ENCODE data around the gene MMP8. TPM values are rescaled to one million over a fixed set of nuclear protein-coding genes. Genes with fewer than 3 reads are reported as not detected.

Gene MMP8
- total RNA-seq, 1 experiment from 2014 or later, result not detected

DNA sequence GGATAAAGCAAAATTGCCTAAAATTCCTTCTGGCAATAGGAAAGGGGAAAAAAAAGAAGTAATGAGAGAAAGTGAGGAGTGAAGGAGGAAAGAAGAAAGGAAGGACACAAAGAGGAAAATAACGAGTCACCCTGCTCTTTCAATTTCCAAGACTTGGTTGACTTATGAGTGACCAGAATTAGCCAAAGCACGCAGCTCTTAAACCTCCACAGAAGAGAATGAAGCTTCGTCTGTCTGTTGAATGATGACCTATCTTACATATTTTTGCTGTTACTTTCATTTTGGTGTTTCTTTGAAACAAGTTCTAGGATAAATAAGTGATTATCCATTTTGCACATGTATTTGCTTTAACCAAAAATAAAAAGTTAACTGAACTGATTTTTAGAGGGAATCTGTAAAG, 19.9 kb downstream of the MMP8 start:
- Histone ChIP-seq H3K9me3 (ENCODE audit: insufficient read depth, low read depth) (no peaks in the 10 kb centered on the region), H3K4me3 (no peak overlapping the region), H3K36me3 (ENCODE audit: low read depth) (no peaks in the 10 kb centered on the region), H2AFZ (no peak overlapping the region), H3K79me2 (ENCODE audit: low read depth) (no peaks in the 10 kb centered on the region), H3F3A (ENCODE audit: insufficient read depth, low read depth) (no peaks in the 10 kb centered on the region), H3K4me2 (no peak overlapping the region; the same call in 1 of the 2 replicates), H4K20me1 (ENCODE audit: insufficient read depth) (no peaks in the 10 kb centered on the region), H3K27me3 (ENCODE audit: insufficient read depth, low read depth) (no peaks in the 10 kb centered on the region), H3K27ac (no peak overlapping the region), H3K9me2 (ENCODE audit: insufficient read depth) (no peaks in the 10 kb centered on the region), H3K4me1 (replicated peaks; ENCODE audit: insufficient read depth) (no peaks in the 10 kb centered on the region)
- intact Hi-C loops (cut with micrococcal nuclease; ENCODE audit: unreplicated experiment), result no loop called here
- TF ChIP-seq EZH2 (IDR thresholded peaks at IDR 0.05; ENCODE audit: low read depth), result no peak
- TF ChIP-seq, protein P1, sequence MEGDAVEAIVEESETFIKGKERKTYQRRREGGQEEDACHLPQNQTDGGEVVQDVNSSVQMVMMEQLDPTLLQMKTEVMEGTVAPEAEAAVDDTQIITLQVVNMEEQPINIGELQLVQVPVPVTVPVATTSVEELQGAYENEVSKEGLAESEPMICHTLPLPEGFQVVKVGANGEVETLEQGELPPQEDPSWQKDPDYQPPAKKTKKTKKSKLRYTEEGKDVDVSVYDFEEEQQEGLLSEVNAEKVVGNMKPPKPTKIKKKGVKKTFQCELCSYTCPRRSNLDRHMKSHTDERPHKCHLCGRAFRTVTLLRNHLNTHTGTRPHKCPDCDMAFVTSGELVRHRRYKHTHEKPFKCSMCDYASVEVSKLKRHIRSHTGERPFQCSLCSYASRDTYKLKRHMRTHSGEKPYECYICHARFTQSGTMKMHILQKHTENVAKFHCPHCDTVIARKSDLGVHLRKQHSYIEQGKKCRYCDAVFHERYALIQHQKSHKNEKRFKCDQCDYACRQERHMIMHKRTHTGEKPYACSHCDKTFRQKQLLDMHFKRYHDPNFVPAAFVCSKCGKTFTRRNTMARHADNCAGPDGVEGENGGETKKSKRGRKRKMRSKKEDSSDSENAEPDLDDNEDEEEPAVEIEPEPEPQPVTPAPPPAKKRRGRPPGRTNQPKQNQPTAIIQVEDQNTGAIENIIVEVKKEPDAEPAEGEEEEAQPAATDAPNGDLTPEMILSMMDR (conservative IDR thresholded peaks at IDR 0.05), result no peak
- no TSS peak for BruUV-seq (replicated peaks)
- ChIA-PET CTCF (no interaction called here), POLR2A (ENCODE audit: unreplicated experiment) (no interaction called here)
- no peak for DNase-seq

DNA sequence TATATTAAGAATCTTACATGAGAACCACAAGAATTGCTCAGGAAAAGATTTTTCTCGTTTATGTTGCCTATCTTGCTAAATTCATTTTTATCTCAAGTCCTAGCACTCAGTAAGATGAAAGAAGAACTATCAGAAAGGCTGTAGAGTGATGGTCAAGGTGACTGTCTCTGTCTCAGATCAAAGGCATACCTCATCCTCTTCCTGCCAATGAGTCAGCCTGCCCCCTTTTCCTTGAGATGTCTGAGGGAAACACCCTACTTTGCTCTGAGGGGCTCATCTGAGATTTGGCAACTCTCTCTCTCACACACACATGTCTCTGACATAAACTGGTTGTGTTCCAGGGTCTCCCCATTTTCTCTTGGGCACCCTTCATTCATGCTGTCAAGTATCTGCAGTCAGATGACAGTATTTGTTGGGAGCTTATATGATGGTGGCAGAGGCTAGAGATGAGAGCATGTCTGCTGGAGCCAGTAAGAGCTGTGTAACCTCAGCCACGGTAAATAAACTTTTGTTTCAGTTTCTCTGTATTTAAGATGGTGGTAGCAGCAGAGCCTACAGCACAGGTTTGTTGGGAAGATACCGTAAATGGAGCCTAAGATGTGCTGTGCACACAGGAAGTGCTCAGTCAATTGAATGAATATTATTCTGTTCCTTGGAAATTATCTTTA, 20.8 kb downstream of the MMP8 start:
- Histone ChIP-seq H4K20me1 (ENCODE audit: insufficient read depth) (no peaks in the 10 kb centered on the region), H3K9me2 (ENCODE audit: insufficient read depth) (no peaks in the 10 kb centered on the region), H3K79me2 (ENCODE audit: low read depth) (no peaks in the 10 kb centered on the region), H3F3A (ENCODE audit: insufficient read depth, low read depth) (no peaks in the 10 kb centered on the region), H3K27me3 (ENCODE audit: insufficient read depth, low read depth) (no peaks in the 10 kb centered on the region), H2AFZ (no peak overlapping the region), H3K4me1 (replicated peaks; ENCODE audit: insufficient read depth) (no peaks in the 10 kb centered on the region), H3K36me3 (ENCODE audit: low read depth) (no peaks in the 10 kb centered on the region), H3K27ac (no peak overlapping the region), H3K4me2 (no peak overlapping the region), H3K4me3 (no peak overlapping the region), H3K9me3 (ENCODE audit: insufficient read depth, low read depth) (no peaks in the 10 kb centered on the region)
- intact Hi-C loops (cut with micrococcal nuclease; ENCODE audit: unreplicated experiment), result no loop called here
- no peak for TF ChIP-seq EZH2 (IDR thresholded peaks at IDR 0.05; ENCODE audit: low read depth)
- TF ChIP-seq, protein P1 (conservative IDR thresholded peaks at IDR 0.05), result no peak
- ChIA-PET POLR2A (ENCODE audit: unreplicated experiment) (no interaction called here), CTCF (no interaction called here)
- no peak for DNase-seq
- no TSS peak for BruUV-seq (replicated peaks)

DNA sequence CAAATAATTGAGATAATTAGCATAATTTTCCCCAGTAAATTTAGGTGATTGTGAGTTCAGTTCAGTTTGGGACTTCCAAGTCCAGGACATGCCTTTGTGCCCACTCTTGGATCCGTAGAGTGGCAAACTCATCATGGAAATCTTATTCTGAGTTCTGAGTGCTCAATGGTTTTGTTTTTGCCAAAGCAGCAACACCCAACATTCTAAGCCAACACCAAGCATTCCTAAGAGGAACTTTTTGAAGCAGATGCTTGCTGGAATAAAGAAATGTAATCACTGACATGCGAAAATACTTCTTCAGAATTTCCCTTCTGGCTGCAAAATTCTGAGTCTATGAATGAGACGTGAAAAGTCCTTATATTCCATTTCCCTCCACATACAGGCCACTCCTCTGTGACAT, 29.6 kb downstream of the MMP8 start:
- Histone ChIP-seq H3K27me3 (ENCODE audit: insufficient read depth, low read depth) (no peaks in the 10 kb centered on the region), H3K9me3 (ENCODE audit: insufficient read depth, low read depth) (no peaks in the 10 kb centered on the region; the same call in 1 of the 2 replicates), H3K79me2 (ENCODE audit: low read depth) (no peaks in the 10 kb centered on the region), H3K4me2 (no peak overlapping the region), H3K36me3 (ENCODE audit: low read depth) (no peaks in the 10 kb centered on the region), H3K9me2 (ENCODE audit: insufficient read depth) (no peaks in the 10 kb centered on the region), H3F3A (ENCODE audit: insufficient read depth, low read depth) (no peaks in the 10 kb centered on the region), H3K4me1 (replicated peaks; ENCODE audit: insufficient read depth) (no peaks in the 10 kb centered on the region), H2AFZ (no peak overlapping the region), H3K4me3 (no peak overlapping the region), H4K20me1 (ENCODE audit: insufficient read depth) (no peaks in the 10 kb centered on the region), H3K27ac (no peak overlapping the region)
- TF ChIP-seq, protein P1 (conservative IDR thresholded peaks at IDR 0.05), result no peak
- TF ChIP-seq EZH2 (IDR thresholded peaks at IDR 0.05; ENCODE audit: low read depth), result no peak
- CTCF ChIA-PET, result no interaction called here
- DNase-seq, result no peak
- POLR2A ChIA-PET (ENCODE audit: unreplicated experiment), result no interaction called here
- BruUV-seq (replicated peaks), result no TSS peak
- intact Hi-C loops (cut with micrococcal nuclease; ENCODE audit: unreplicated experiment), result no loop called here
